Keratinocyte (primary cell): ENCODE measurements around the gene USP47.

ENCODE experiments used
- EZH2 ChIP-seq: IDR thresholded peaks from one replicate; pipeline ENCODE4 v1.6.1; 2012; ENCODE audit warnings: inconsistent platforms, mild to moderate bottlenecking, low read length, moderate library complexity
- TF ChIP-seq, protein P1 (sequence below), 3 experiments: IDR thresholded peaks in 1 of 3; conservative IDR thresholded peaks in 1 of 3; optimal IDR thresholded peaks in 1 of 3; 2 replicates in 2 of 3; 3 replicates in 1 of 3; pipeline versions ENCODE3 to v1.5.1; 2011; ENCODE audit warnings: low read length in 3 of 3, mild to moderate bottlenecking in 3 of 3, moderate library complexity in 2 of 3, control low read depth in 1 of 3, inconsistent platforms in 1 of 3; ENCODE audit not compliant: insufficient read depth in 2 of 3; ENCODE audit errors: extremely low read depth in 1 of 3

DNA sequence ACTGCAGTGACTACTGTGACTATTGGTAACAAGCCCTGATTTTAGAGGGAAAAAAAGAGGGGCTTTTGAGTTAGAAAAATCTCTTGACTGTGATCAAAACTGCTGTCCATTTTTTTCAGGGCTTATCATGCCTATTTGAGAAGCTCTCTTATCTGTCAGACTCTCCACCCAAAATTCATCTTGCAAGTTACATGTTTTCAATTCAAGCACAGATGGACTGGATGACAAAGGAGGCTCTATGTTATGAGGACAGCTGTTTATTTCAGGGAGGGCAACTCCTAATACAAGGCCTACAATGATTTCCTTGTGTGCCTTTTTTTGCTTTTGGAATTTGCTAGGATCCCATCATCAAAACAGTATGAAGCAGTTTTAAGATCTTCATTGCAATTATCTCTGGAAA, 35.2 kb upstream of the USP47 start:
- TF ChIP-seq, protein P1, sequence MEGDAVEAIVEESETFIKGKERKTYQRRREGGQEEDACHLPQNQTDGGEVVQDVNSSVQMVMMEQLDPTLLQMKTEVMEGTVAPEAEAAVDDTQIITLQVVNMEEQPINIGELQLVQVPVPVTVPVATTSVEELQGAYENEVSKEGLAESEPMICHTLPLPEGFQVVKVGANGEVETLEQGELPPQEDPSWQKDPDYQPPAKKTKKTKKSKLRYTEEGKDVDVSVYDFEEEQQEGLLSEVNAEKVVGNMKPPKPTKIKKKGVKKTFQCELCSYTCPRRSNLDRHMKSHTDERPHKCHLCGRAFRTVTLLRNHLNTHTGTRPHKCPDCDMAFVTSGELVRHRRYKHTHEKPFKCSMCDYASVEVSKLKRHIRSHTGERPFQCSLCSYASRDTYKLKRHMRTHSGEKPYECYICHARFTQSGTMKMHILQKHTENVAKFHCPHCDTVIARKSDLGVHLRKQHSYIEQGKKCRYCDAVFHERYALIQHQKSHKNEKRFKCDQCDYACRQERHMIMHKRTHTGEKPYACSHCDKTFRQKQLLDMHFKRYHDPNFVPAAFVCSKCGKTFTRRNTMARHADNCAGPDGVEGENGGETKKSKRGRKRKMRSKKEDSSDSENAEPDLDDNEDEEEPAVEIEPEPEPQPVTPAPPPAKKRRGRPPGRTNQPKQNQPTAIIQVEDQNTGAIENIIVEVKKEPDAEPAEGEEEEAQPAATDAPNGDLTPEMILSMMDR (optimal IDR thresholded peaks at IDR 0.05 in 1 of 3, IDR thresholded peaks at IDR 0.05 in 1 of 3, conservative IDR thresholded peaks at IDR 0.05 in 1 of 3; ENCODE audit: extremely low read depth in 1 of 3, insufficient read depth in 2 of 3, low read length in 3 of 3), result no peak
- no peak for TF ChIP-seq EZH2
